BJ (cell line): ENCODE data around the gene CDK11A. TPM values are rescaled to one million over a fixed set of nuclear protein-coding genes. Genes with fewer than 3 reads are reported as not detected.
"Not testable (repeated sequence)": the region's sequence is repeated elsewhere in the genome, so short reads cannot be mapped to it uniquely, and the experiment has no call there.

ENCODE experiments used
- CTCF ChIA-PET: fragments of 350-600 bp; formaldehyde crosslinking; extraction: SDS; loops from one replicate; lab custom pipeline; 2021; ENCODE audit warnings: antibody characterized with exemption, inconsistent platforms; lab: Yijun Ruan, JAX
- POLR2A ChIA-PET: fragments of 300-600 bp; sonication (Branson Sonifier 250); formaldehyde crosslinking; extraction: SDS; loops from one replicate; lab custom pipeline; 2021; ENCODE audit warnings: antibody characterized with exemption; lab: Charles Lee
- DNase-seq: peaks from one replicate; pipeline ENCODE4 v3.0.0-alpha.2; 2011; ENCODE audit warnings: low read depth
- H3K27me3 ChIP-seq: 2 replicates; pipeline ENCODE4 v1.6.0; 2011; ENCODE audit warnings: low read length; ENCODE audit not compliant: control insufficient read depth, insufficient read depth
- H3K36me3 ChIP-seq: 2 replicates; pipeline ENCODE4 v1.5.1; 2011; ENCODE audit warnings: low read length; ENCODE audit not compliant: control insufficient read depth, insufficient read depth
- H3K4me3 ChIP-seq: 2 replicates; pipeline ENCODE4 v1.5.1; 2011; ENCODE audit warnings: low read depth, mild to moderate bottlenecking, control low read depth, low read length
- polyA plus RNA-seq: library from polyadenylated mRNA; depleted of rRNA; stranded (reverse); fragments of >200 nt; gene quantifications from 2 replicates; pipeline ENCODE4 v1.2.3, GENCODE V29; 2011
- TF ChIP-seq, protein P1 (sequence below): IDR thresholded peaks from 2 replicates; pipeline ENCODE4 v1.5.1; 2011; ENCODE audit warnings: low read depth, mild to moderate bottlenecking, control low read depth, inconsistent platforms, low read length, moderate library complexity; ENCODE audit not compliant: insufficient read depth

The CDK11A gene
- polyA plus RNA-seq, 1 experiment = 8.1 TPM

DNA sequence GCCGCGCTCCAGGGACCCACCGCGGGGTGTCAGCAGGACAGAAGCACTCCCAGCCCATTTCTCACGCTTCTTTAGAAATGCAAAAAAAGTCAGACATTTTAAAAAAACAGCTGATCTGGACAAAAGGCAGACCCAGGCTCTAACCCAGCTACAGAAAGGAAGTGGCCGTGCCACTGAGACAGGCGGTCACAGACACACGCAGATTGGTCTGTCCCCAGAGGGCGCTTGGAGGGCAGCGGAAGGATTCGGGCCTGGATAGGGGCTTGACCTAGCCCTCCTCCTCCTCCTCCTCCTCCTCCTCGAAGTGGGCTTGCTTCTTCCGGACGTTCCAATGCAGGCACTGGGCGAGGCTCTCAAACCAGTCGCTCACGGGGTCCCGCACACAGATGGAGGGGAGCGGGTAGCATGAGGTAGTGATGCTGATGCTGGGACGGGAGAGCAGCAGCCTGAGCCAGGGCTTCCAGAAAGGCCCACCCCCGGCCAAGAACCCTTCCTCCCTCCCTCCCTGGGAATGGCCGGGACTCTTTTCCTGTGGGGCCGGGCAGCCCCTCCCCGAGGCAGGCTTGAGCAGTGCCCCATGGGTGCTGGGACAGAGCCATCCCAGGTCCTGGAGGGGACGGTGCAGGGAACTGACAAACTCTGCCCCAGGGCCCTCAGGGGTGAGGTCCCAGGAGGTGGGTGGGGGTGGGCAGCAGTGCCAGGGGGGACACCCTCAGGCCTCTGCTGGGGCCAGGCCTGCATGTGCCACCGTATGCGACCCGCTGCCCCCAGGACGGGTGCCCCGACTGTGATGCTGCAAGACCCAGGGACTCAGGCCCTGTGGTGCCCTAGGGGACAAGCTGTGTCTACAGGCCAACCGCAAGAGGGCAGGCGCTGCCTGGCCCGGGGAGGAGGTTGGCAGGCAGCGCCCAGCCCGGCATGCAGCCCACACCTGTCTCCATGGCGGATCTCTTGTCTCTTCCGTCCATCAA, 28.8 kb upstream of the CDK11A start:
- Histone ChIP-seq H3K27me3 (no peaks in the 10 kb centered on the region), H3K36me3 (peaks cover 19% of the 10 kb centered on the region), H3K4me3 (no peak overlapping the region)
- TF ChIP-seq, protein P1, sequence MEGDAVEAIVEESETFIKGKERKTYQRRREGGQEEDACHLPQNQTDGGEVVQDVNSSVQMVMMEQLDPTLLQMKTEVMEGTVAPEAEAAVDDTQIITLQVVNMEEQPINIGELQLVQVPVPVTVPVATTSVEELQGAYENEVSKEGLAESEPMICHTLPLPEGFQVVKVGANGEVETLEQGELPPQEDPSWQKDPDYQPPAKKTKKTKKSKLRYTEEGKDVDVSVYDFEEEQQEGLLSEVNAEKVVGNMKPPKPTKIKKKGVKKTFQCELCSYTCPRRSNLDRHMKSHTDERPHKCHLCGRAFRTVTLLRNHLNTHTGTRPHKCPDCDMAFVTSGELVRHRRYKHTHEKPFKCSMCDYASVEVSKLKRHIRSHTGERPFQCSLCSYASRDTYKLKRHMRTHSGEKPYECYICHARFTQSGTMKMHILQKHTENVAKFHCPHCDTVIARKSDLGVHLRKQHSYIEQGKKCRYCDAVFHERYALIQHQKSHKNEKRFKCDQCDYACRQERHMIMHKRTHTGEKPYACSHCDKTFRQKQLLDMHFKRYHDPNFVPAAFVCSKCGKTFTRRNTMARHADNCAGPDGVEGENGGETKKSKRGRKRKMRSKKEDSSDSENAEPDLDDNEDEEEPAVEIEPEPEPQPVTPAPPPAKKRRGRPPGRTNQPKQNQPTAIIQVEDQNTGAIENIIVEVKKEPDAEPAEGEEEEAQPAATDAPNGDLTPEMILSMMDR = no peak
- no peak for DNase-seq
- ChIA-PET POLR2A (no interaction called here), CTCF (no interaction called here)

DNA sequence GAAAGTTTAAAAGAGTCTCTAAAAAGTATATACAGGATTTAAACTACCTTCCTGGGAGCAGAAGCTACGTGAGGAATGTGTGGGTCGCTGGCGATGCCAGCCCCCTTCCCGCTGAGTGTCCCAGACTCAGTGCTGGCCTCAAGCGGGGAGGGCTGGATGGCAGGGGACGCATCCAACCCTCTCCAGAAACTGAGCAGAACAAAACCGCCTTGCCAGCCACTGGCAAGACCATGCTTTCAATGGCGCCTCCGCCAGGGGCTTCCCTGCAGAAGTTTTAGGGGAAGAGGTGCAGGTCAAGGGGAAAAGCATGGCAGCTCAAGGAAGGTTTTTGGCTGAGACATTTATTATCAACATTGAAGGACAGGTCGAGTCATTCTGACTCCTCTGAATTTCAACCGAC, 28.0 kb upstream of the CDK11A start:
- no peak for DNase-seq
- TF ChIP-seq, protein P1 = no peak
- ChIA-PET POLR2A (no interaction called here), CTCF (no interaction called here)
- H3K27me3 ChIP-seq = no peaks in the 10 kb centered on the region
- no peak overlapping the region for H3K4me3 ChIP-seq
- peaks cover 17% of the 10 kb centered on the region for H3K36me3 ChIP-seq

DNA sequence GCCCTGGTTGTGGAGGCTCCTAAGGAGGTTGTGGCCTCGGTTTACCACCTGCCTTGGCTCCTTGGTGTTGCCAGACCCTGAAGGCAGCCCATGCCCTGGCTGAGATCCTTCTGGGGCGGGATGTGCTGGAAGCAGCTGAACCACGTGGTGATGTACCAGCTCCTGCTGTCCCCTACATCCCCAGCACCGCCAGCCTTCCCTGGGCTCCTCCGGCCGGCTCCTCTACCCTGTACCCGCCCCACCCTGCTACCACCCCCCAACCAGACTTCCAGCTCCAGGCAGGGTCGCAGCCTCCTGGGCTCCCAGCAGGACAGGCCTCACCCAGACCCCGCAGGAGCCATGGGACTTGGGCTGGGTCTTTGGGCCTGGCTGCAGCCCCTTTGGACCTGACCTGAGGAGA, 25.8 kb upstream of the CDK11A start:
- H3K27me3 ChIP-seq, POLR2A ChIA-PET, CTCF ChIA-PET, H3K4me3 ChIP-seq, DNase-seq: not testable (repeated sequence)
- H3K36me3 ChIP-seq = peaks cover 11% of the 10 kb centered on the region

DNA sequence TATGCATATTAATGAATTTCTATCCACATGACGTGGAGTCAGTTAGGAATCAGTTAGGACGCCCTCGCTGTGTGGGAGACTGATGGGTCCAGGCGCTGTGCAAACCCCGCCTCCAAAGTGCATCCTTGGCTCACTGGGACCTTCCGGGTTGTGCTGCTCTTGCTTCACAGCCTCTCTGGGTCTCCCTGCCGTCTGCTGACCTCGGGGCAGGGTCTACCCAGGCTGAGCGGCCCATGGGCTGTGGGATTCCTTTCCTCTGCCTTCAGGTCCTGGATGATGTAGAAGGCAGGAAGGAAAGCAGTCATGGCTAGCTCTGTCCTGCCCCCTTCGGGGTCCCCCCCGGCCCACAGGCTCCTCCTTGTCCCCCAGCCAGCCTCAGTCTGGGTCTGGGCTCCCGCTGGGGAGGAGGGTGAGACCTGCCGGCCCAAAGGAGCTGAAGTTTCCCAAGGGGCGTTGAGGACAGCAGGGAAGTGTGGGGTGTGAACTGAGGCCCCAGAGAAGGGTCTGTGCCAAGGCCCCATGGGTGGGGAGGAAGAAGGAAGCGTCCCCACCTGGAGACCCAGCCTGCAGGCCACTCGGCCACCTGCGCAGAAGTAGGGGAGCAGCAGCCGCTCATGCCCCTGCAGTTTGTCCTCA, 24.6 kb upstream of the CDK11A start:
- TF ChIP-seq, protein P1 = no peak
- no peak overlapping the region for H3K4me3 ChIP-seq
- POLR2A ChIA-PET = no interaction called here
- H3K36me3 ChIP-seq = peaks cover 7% of the 10 kb centered on the region
- H3K27me3 ChIP-seq = no peaks in the 10 kb centered on the region
- no peak for DNase-seq
- CTCF ChIA-PET = no interaction called here

DNA sequence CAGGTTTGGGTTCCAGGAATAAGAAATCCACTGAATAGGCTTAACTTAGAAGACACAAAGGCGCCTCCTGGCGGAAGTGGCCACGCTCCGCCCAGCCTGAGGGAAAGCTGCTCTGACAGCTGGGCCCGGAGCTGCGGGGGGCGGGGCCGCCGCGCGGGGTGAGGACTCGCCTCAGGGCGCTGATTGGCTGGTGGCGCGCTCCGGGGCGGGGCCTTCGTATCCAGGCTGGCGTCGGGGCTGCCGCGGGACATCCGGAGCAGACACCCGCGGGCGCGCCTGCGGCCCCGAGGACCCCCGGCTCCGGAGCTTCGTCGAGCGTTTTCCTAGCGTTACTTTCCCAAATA, 22.4 kb upstream of the CDK11A start:
- H3K4me3 ChIP-seq, POLR2A ChIA-PET, H3K27me3 ChIP-seq, DNase-seq, H3K36me3 ChIP-seq: not testable (repeated sequence)
- CTCF ChIA-PET = interaction anchor here (0.7 kb wide), 1 partner anchor 155 kb away, joined by 4 read pairs; no protein-coding TSS in a partner anchor

DNA sequence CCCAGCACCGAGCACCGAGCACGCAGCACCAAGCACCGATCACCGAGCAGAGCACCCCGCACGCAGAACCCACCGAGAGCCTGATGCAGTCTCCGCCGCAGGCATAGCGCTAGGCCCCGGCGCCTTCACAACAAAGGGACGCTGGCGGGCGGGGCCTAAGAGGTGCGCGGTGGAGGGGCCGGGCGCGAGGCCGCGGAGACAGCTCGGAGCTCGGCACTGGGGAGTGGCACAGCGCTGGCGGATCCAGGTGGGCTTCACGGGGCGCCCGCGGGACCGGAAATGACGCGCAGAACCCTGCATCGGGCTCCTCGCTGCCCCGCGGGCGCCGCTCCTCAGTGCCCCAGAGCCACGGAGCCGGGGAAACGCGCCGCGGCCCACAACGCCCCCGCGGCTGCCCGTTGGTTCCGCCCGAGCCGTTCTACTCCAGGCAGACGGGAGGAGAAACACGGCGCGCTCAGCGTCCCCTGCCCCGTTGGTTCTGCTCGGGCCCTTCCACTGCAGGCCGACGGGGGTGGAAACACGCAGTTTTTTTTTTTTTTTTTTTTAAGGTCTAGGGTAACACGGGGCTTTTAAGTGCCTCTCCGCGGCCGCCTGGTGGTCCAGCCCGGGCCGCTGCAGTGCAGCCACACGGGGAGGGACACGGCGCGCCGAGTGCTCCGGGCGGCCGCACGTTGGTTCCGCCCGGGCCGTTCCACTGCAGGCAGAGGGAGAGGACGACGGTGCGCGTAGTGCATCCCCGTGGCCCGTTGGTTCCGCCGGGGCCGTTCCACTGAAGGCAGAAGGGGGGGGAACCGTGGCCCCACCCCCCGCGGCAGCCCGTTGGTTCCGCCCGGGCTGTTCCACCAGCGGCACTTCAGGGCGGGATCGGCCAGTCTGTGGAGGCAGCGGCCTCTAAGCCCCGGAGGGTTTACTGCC, 21.8 kb upstream of the CDK11A start:
- H3K36me3 ChIP-seq, DNase-seq, POLR2A ChIA-PET, H3K27me3 ChIP-seq: not testable (repeated sequence)
- CTCF ChIA-PET = interaction anchor here (0.7 kb wide), 1 partner anchor 156 kb away, joined by 4 read pairs; no protein-coding TSS in a partner anchor
- H3K4me3 ChIP-seq = peak overlapping the region; percentile 46

DNA sequence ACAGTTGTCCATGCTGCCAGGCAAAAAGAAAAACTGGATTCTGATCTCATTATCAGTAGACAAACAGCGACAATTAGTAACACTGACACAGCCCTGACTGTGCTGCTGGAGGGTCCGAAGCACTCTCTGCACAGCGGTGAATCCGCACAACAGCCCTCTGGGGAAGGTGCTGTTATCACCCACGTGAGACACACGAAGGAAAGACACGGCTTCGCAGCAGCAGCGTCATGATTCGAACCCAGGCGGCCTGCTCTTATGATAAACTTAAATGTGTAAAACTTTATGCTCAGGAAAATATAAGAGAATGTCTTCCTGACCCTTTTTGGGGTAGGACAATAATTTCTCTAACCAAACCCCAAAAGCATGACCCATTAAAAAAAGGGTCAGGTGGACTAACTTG, 18.4 kb upstream of the CDK11A start:
- H3K27me3 ChIP-seq, CTCF ChIA-PET: not testable (repeated sequence)

DNA sequence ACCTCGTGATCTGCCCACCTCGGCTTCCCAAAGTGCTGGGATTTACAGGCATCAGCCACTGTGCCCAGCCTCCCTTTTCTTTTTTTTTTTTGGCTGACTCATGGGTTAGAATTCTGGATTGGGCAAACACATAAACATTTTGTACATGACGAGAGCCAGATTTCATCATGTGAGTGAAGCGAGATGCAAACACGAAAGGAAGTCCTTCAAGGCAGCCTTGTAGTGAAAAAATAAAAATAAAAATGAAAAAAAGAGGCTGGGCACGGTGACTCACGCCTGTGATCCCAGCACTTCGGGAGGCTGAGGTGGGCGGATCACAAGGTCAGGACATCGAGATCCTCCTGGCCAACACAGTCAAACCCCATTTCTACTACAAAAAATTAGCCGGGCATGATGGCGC, 16.9 kb upstream of the CDK11A start:
- H3K4me3 ChIP-seq, POLR2A ChIA-PET, H3K36me3 ChIP-seq, CTCF ChIA-PET, H3K27me3 ChIP-seq: not testable (repeated sequence)
- peak; percentile 95 for DNase-seq

More for the DNA sequence above, 18.4 kb upstream of the CDK11A start:
- DNase-seq, H3K36me3 ChIP-seq, H3K4me3 ChIP-seq, POLR2A ChIA-PET: not testable (repeated sequence)

DNA sequence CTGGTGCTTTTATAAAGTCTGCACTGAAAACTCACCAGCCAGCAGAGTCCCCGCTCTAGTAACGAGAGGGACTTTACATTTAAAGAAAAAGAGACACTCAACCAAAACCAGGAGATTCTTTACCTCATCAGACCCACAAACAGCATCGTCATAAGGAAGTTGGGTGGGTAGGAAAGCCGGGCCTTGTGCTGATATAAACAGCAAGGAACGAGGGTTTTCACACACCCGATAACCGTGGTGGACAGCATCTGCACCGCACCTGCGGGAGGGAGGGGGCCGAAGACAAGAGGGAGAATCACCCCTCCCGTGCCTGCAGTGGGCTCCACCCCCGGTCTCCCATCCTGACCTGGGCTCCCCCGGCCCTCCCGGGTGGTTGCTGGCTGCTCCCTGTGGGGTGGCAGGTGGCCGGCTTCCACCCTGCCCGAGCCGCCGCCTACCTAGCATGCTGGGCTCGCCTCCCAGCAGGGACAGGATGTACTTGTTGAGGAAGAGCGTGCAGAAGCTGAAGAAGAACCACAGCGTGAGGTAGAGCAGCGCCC, 14.7 kb upstream of the CDK11A start:
- H3K27me3 ChIP-seq, POLR2A ChIA-PET, CTCF ChIA-PET, H3K4me3 ChIP-seq, H3K36me3 ChIP-seq, DNase-seq: not testable (repeated sequence)
